Ovary (tissue), 10 donors: Measurements from ENCODE around the gene HSPE1. TPM values are rescaled to one million over a fixed set of nuclear protein-coding genes. Genes with fewer than 3 reads are reported as not detected.
"Not testable (repeated sequence)": the region's sequence is repeated elsewhere in the genome, so short reads cannot be mapped to it uniquely, and the experiment has no call there.

Source experiments
- DNase-seq, 5 donors: peaks; one replicate each; pipeline ENCODE4 v3.0.0-alpha.2; 2019 to 2020
- H3K27ac ChIP-seq, 2 donors: fragments of 200-600 bp; one replicate each; pipeline versions ENCODE4 v1.5.1 to v1.8.0; 2019 to 2022
- H3K27me3 ChIP-seq: fragments of 200-600 bp; one replicate; pipeline ENCODE4 v1.8.0; 2022
- H3K36me3 ChIP-seq: fragments of 200-600 bp; sonication (generic); one replicate; pipeline ENCODE4 v1.5.1; 2019
- H3K4me1 ChIP-seq: one replicate; pipeline ENCODE4 v1.8.1; 2013; ENCODE audit warnings: mild to moderate bottlenecking, moderate library complexity; ENCODE audit not compliant: insufficient read depth
- H3K4me3 ChIP-seq: fragments of 200-600 bp; sonication (generic); one replicate; pipeline ENCODE4 v1.5.1; 2017
- H3K9me3 ChIP-seq, 2 donors: fragments of 200-600 bp in 1 of 2; sonication (generic) in 1 of 2; one replicate each; pipeline versions ENCODE4 v1.5.1 to v1.8.1; 2013 to 2019; ENCODE audit warnings: mild to moderate bottlenecking in 1 of 2, moderate library complexity in 1 of 2
- CTCF ChIP-seq, 3 donors: fragments of 450-650 bp in 2 of 3; fragments of 200-600 bp in 1 of 3; IDR thresholded peaks; one replicate each; pipeline versions ENCODE4 v1.5.1 to v1.8.0; 2016 to 2022; ENCODE audit warnings: antibody characterized with exemption in 3 of 3, mild to moderate bottlenecking in 1 of 3
- EP300 ChIP-seq: sonication (generic); formaldehyde crosslinking; IDR thresholded peaks from one replicate; pipeline ENCODE4 v1.6.1; 2017; ENCODE audit warnings: antibody characterized with exemption
- POLR2A ChIP-seq: fragments of 450-650 bp; IDR thresholded peaks from one replicate; pipeline ENCODE4 v1.6.1; 2017; ENCODE audit warnings: antibody characterized with exemption, mild to moderate bottlenecking, moderate library complexity
- WGBS, 3 donors: extraction: QIAGEN DNeasy Blood & Tissue Kit in 1 of 3; methylation state at CpG; one replicate each; pipeline versions ENCODE4 v1.1.5 to v1.1.7; 2013 to 2017; 5-methylcytosine and 5-hydroxymethylcytosine counted together
- intact Hi-C, 4 donors: fragments of 100-400 bp; cut with DNase I; formaldehyde crosslinking; loops; one replicate each; pipeline versions ENCODE4 v1.11.0 to v1.15.1; 2022 to 2023
- long read RNA-seq, 3 donors: library from polyadenylated mRNA in 2 of 3; unstranded in 2 of 3; transcript quantifications; one replicate each; pipeline ENCODE4 v2.0.0 and lab custom pipeline, GENCODE V29; 2021 to 2026
- polyA plus RNA-seq, 2 donors: library from polyadenylated mRNA; stranded (reverse); fragments of 200-250 nt in 1 of 2; fragments of 350-450 nt in 1 of 2; fragmentation: Illumina TruSeq in 1 of 2; extraction: RNeasy Lipid Tissue Mini Kit (QIAGEN cat#74804) in 1 of 2; gene quantifications; one replicate each; pipeline ENCODE4 v1.2.3, GENCODE V29; 2013 to 2014
- total RNA-seq, 7 donors: library from RNA; depleted of rRNA in 2 of 7; stranded (reverse); fragments of >200 nt in 2 of 7; fragmentation: NEBNext Ultra II Directional in 3 of 7; extraction: Animal tissue kit (Norgen Biotek cat#: 25700) in 3 of 7; gene quantifications; one replicate each; pipeline versions ENCODE4 v1.1.0 to v1.2.4, GENCODE V29; 2016 to 2023
- donor health status: DM: no; HTN: no; CAD: no; lungs with moderate emphysema.
- donor health status: DM: no; HTN: no; CAD: no.
- donor health status: Bipolar disorder and iron deficiency.
- donor health status: DM: yes; HTN: yes; CAD: no.
- donor health status: DM: no; HTN: no; CAD: no.
- donor health status: DM: yes; HTN: yes; CAD: no.

The HSPE1 gene
- total RNA-seq = 100 to 1,000 TPM in 1 of 7 donors, 10 to 100 TPM in 6; 57.8 to 110 (median 69.5) TPM
- 100 to 1,000 TPM in 1 of 2 donors, 10 to 100 TPM in 1; 67.2 to 128 TPM for polyA plus RNA-seq
- long read RNA-seq, donor 1, transcript HSPE1-201 (4 exons, 950 nt) = major isoform, 27 of 39 reads
- long read RNA-seq, donor 1, partial matches to known transcripts = 3 of 39 reads
- long read RNA-seq, donor 1, other reads (novel, unspliced or antisense) = 8 of 39 reads
- long read RNA-seq, donor 2, transcript HSPE1-206 (2 exons, 569 nt) = minor isoform, 5 of 339 reads
- long read RNA-seq, donor 2, transcript HSPE1-202 (3 exons, 570 nt) = minor isoform, 11 of 339 reads
- long read RNA-seq, donor 2, transcript HSPE1-201 (4 exons, 950 nt) = major isoform, 287 of 339 reads
- long read RNA-seq, donor 2, partial matches to known transcripts = 33 of 339 reads
- long read RNA-seq, donor 2, other reads (novel, unspliced or antisense) = 0 of 339 reads
- long read RNA-seq, donor 3, transcript HSPE1-201 (4 exons, 950 nt) = major isoform, 119 of 138 reads
- long read RNA-seq, donor 3, partial matches to known transcripts = 13 of 138 reads
- long read RNA-seq, donor 3, other reads (novel, unspliced or antisense) = 2 of 138 reads

- Histone ChIP-seq H3K9me3 (no peaks in the 10 kb centered on the region), H3K4me3 (peak within 1 kb of the TSS; percentile 95), H3K27ac (peak within 1 kb of the TSS; percentile 96 to 97), H3K4me1 (peaks cover 4% of the 10 kb centered on the region), H3K27me3 (no peaks in the 10 kb centered on the region), H3K36me3 (no peaks in the 10 kb centered on the region)
- intact Hi-C loops = loop anchor here in 2 of 4 donors (5.0 to 10.0 kb wide), 2 partner anchors 48 to 65 kb away; partner anchors contain the start of genes COQ10B (in 2 of the 2) and SF3B1 (in 1 of the 2)
- TF ChIP-seq CTCF (IDR thresholded peaks at IDR 0.05) (peak in 2 of 3 donors; percentile 10 to 37), EP300 (peak; percentile 84), POLR2A (peak; percentile 92)
- WGBS, 3 donors = 0 to 1% (median 0%) methylated on average over 70 to 104 of the region's 104 CpGs
- DNase-seq = peak; percentile 98
Measured at GRCh38 chr2:197499594-197500502, at the start of gene HSPE1, which contains the start of gene HSPD1. Gene HSPE1 (plus strand): TSS chr2:197500379. CDS start chr2:197500437, 58 bp downstream. Gene HSPD1 (minus strand): TSS chr2:197499840. CDS start chr2:197498848, 992 bp downstream.

- DNase-seq = peak in 1 of 5 donors; percentile 28
- TF ChIP-seq EP300 (no peak), POLR2A (no peak), CTCF (IDR thresholded peaks at IDR 0.05) (no peak)
- Histone ChIP-seq H3K27me3 (no peaks in the 10 kb centered on the region), H3K36me3 (no peaks in the 10 kb centered on the region), H3K4me3 (no peak overlapping the region), H3K4me1 (no peaks in the 10 kb centered on the region), H3K27ac (no peak overlapping the region), H3K9me3 (no peaks in the 10 kb centered on the region)
- intact Hi-C loops = loop anchor here in 2 of 4 donors (5.0 kb wide), 1 partner anchor 47 kb away; the partner anchor contains the start of gene HSPD1 (in 2 of the 2)
- WGBS, 3 donors = 81 to 89% (median 89%) methylated on average over 25 of the region's 25 CpGs
Measured at GRCh38 chr2:197450465-197450864, 49.7 kb upstream of the HSPE1 start.

- H3K9me3 ChIP-seq, DNase-seq, H3K27me3 ChIP-seq, H3K27ac ChIP-seq, H3K36me3 ChIP-seq, H3K4me3 ChIP-seq, H3K4me1 ChIP-seq: not testable (repeated sequence)
- intact Hi-C loops = loop anchor here in 2 of 4 donors (5.0 kb wide), 1 partner anchor 46 kb away; the partner anchor contains the start of gene HSPD1 (in 2 of the 2)
- 84 to 89% (median 87%) methylated on average over 6 of the region's 6 CpGs for WGBS, 3 donors
Measured at GRCh38 chr2:197450935-197451358, 49.2 kb upstream of the HSPE1 start.

GRCh38 chr2:197452754-197453122 is 47.4 kb upstream of the HSPE1 start:
- WGBS, 3 donors = 2 to 4% (median 2%) methylated on average over 11 of the region's 11 CpGs
- TF ChIP-seq EP300 (no peak), POLR2A (no peak), CTCF (IDR thresholded peaks at IDR 0.05) (no peak)
- no peaks in the 10 kb centered on the region for H3K36me3 ChIP-seq
- H3K27ac ChIP-seq = peak overlapping the region; percentile 50 to 99
- no peak for DNase-seq
- no peaks in the 10 kb centered on the region for H3K9me3 ChIP-seq
- no peaks in the 10 kb centered on the region for H3K27me3 ChIP-seq
- intact Hi-C loops = loop anchor here in 3 of 4 donors (2.0 to 5.0 kb wide), 2 partner anchors 18 to 45 kb away; partner anchors contain the start of genes HSPD1 (in 2 of the 3) and SF3B1 (in 1 of the 3)
- peak overlapping the region; percentile 55 for H3K4me3 ChIP-seq
- H3K4me1 ChIP-seq = peaks cover 3% of the 10 kb centered on the region
